Measurements from ENCODE around the gene HES2. TPM values are rescaled to one million over a fixed set of nuclear protein-coding genes. Genes with fewer than 3 reads are reported as not detected.
A peak's percentile ranks its signal among the peaks of the same experiment; 100 is the strongest.
"Not testable (repeated sequence)": the region's sequence is repeated elsewhere in the genome, so short reads cannot be mapped to it uniquely, and the experiment has no call there.

The HES2 gene
- total RNA-seq, 1 experiment from 2014 or later, result 2.0 TPM

DNA sequence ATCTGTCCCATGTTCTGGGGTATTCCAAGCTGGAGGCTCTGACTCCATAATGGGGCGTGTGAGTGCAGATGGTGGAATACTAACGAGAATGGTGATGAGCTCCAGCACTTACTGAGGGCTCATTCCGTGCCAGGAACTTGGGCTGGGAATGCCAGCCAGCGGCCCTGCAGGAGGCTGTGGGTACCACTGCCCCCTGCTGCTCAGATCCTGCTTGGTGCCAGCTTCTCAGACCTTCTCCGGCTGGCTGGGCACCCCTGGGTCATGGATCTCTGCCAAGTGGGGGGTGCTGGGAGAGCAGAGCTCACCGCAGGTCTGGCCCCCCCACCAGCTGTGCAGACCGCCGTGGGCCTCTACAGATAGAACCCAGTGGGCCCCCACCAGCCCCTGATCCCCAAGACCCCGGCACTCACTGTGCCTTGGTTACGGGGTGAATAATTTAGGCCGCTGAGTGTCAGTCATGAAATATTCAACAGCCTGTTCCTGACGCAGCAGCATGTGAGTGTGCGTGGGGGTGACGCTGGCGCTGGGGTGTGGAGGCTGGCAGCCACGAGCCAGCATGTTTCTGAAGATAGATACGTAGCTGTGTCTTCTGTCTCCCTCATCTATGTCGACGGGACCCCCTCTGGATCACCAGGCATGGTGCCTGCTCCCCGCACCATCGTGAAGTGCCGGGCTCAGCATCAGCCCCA lies 17.4 kb upstream of the HES2 start:
- DNase-seq (ENCODE audit: low spot score), result peak; percentile 62

DNA sequence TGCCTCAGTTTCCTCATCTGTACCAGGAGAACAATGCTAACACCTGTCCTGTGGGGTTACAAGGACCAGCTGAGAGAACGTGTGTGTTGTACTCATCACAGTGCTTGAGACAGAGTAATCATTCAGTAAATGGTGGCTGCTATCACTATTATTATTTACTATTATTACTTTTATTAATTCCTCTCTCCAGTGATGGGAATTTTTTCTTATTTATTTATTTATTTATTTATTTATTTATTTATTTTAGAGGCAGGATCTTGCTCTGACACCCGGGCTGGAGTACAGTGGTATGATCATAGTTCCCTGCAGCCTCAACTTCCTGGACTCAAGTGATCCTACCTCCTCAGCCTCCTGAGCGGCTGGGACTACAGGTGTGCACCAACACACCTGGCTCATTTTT lies 16.6 kb upstream of the HES2 start:
- not testable (repeated sequence) for DNase-seq (ENCODE audit: low spot score)

DNA sequence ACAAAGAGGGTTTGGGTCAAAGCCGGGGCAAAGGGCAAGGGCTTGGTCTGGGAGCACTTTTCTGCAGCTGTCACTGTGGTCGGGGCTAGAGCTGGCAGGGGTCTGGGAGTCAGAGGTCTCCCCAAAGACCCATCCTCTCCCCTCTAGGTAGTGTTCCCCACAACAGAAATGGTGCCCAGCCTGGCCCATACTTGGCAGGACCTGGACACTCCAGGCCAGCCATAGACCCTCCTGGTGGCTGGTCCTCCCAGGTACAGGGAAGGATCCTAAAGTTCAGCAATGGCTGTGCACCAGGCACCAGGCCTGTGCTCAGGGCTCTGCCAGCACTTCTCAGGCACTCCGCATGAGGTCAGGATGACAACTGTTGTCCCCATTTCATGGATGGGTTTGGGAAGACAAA lies 15.8 kb upstream of the HES2 start:
- no peak for DNase-seq (ENCODE audit: low spot score)

DNA sequence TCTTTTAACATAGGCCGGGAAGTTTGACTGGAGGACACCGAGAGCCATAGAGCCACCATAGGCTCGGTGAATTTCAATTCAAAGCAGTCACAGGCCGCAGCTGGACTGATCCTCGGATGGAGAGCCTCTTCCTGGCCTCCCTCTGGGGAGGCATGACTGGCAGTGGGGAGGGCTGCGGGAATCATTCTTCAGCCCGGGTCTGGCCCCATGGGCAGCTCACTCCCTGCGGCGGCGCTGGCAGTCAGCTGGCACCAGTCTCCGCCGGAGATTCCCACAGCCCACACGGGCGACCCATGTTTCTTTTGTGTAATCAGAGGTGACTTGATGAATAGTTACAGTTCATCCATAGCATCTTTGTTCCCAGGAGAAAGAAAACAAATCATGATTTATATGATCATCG lies 15.4 kb upstream of the HES2 start:
- DNase-seq (ENCODE audit: low spot score), result no peak

DNA sequence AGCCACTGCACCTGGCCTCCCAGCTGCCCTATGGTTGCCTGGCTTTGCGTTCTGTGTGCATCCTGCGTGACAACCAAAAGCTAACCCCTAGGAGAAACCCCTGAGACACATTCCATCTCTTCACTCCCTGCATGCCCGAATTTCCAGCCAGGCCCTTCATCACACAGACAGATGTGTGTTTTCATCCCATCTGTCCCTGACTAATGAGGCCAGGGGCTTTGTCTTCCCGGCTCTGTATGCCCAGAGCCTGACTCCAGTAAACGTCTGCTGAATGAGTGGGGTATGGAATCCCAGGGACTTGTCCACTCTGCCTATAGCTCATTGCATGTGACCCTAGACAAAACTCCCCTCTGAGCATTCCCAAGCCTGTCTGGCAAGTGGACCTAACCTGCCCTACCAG lies 14.5 kb upstream of the HES2 start:
- DNase-seq (ENCODE audit: low spot score), result no peak

DNA sequence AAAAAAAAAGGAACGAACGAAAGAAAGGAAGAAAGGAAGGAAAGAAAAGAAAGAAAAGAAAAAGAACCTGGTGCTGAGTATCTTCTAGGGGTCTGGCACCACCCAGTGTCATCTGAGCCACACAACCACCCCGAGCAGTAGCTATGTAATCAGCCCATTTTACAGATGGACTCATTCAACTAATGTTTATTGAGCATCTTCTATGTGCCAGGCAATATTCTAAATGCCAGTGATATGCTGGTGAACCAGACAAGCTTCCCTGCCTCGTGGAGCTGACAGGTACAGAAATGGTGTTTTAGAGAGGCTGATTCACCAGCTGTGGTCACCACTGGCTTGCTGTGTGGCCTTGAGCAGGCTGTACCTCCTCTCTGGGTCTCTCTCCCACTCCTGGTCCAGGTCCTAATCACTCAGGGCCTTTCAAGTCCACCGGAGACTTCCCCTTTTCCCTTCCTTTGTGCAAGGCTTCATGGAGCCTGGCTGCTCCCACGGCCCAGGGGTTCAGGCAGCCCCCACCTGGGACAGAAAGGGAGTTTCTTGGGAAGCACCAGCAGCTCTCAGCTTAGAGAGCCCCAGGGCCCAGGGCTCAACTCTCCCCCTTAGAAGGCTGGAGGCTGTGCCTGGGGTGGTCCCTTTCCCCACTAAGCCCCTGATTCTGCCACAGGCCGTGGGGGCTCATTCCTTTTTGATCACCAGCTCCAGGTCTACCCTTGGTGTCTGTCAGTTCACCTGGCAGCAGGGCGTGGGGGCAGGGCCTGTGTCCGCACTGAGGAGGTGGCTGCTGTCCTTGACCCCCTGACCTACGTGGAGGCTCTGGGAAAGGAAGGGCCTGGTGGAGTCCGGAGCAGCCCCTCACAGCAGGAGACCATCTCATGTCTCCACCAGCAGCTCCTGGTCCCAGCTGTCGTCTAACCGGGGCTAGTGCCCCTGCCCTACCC lies 12.2 kb upstream of the HES2 start:
- not testable (repeated sequence) for DNase-seq (ENCODE audit: low spot score)

DNA sequence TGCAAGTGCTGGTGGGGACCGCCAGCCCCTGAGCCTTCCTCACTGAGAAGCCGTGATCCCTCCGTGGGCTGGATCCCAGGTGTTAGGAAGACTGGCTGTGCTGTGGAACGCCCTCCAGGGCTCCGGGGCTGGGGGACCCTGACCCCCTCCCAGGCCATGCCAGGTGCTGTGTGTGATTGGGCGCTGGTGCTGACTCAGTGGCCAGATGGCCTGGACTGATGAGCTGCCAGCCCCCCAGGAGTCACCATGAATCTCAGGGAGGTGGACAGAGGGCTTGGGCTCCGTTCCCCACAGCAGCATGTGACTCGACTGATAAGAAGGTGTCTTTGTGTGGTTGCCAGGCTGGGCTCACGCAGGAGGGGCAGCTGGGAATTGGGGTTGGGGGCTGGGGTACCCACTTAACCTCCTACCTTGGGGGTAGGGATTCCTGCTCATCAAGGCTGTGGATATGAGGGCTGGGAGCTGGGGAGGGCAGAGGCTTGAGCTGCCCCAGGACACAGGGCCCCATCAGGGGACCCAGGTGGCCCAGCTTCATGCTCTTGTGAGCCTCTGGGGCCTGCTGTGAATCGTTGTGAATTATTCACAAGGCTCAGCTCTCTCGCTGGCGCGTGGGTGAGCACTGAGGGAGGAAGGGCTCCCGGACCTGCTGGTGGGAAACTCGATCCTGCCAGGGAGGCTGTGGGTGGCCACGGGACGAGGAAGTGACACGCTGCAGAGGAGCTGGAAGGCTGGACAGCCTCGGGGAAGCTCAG lies 10.1 kb upstream of the HES2 start:
- not testable (repeated sequence) for DNase-seq (ENCODE audit: low spot score)

DNA sequence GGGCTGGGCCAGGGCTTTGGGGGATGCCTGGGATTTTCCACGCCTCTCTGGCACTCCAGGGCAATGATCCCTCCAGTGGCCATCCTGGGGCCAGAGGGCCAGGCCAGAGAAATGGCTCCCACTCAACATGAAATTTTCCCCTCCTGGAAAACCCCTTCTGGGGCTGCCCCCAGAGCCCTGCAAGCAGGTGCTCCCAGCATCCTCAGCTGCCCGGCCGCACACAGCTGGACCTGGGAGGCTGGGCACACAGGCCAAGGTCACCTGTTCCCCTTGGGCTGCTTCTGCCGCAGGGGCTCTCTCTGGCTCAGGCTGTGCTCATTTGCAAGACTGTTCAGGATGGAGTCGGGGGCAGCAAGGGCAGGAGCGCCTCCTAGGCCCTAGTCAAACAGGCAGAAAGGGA lies 8.7 kb upstream of the HES2 start:
- DNase-seq (ENCODE audit: low spot score), result not testable (repeated sequence)

DNA sequence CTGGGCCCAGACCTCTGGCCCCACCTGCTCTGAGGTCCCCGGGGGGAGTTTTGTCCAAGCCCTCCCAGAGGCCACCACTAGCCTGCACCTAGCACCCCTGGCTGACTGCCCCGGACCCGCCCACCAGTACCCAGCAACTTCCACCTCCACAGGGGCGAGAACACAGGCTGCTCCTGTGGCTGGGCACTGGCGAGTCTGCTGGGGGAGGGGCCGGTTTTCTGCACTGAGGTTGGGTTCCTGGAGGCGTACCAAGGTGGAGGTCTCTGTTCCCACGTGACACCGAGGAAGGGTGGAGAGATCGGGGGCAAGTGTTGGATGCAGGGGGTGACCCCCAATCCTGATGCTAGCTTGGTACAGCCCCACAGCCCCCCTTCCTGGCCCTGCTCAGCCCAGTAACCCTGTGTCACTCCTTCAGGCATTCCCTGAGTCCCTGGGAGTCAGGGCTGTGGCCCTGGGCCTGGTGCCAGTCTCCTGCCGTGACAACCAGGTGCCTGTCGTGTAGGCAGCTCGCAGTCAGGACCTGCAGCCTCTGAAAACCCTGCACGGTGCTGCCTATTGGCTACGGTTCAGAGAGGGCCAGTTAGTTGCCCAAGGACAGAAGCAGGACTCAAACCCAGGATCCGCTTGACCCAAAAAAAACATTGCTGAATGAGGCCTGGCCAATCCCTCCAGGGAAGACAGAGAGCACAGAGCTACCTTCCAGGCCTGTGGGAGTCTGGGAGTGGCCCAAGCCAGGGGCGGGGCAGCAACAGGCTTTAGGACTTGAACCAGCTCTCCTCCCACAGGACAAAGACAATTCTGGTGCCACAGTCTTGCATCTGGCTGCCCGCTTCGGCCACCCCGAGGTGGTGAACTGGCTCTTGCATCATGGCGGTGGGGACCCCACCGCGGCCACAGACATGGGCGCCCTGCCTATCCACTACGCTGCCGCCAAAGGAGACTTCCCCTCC lies 8.0 kb upstream of the HES2 start:
- DNase-seq (ENCODE audit: low spot score), result no peak

DNA sequence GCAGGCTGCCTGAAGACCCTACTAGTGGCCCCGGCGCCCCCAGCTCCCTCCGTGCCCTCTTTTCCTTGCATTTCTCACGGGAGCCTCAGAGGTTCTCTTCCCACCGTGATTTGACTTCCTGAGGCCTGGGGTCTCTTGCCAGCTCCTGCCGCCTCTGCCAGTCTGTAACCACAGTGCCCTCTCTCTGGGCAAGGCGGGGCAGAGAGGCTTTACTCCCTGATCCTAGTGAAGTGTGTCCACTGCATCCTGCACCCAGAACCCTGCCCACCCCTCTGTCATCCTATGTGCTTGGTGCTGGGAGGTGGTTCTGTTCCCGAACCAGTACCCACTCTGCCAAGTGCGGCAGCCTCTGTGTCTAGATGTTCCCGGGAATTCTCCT lies 7.2 kb upstream of the HES2 start:
- no peak for DNase-seq (ENCODE audit: low spot score)

DNA sequence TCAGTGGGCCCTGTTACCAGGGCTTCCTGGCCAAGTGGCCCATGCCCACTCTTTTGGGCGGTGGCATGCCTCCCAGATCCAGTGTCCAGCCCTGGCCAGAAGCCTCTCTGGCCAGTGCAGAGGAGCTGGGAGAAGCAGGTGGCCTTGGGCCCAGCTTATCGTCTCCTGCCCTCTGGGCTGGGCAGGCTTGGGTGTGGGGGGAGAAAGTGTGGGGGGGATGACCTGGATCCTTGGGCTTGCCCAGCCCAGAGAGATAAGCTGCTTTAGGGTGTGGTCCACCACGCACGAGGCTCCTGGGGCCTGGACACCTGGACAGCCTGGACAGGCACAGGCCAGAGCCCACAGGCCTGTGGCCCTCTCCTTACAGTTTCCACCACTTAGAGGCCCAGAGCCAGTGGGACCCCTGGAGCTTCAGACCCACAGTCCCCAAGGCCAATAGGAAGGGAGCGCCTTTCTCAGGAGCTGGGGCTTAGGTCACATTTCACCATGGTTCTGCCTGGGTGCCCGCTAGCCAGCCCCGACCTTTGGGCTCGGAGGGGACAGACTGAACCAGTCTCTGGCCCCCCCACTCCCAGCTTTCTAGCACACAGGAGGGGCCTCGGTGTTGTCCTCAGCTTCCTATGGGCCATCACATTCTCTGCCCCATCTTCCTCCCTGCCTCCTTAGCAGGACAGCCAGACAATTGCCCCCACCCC lies 6.7 kb upstream of the HES2 start:
- DNase-seq (ENCODE audit: low spot score), result no peak

DNA sequence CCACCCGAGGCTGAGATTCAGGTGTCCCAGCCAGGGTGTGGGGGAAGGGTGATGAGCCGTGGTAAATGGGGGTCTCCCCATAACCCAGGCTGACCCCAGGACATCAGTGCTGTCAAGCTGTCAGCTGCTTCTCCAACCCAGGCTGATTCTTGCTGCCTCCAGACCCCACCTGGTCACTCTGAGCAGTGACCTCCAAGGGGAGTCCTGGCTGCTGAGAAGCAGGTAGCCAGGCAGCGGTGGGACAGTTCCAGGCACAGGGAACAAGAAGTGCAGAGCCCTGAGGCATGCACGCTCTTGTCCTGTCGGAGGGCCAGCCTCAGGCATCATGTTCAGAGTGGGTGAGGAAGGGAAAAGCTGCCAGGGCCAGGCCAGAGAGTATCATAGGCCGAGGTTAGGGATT lies 5.9 kb upstream of the HES2 start:
- no peak for DNase-seq (ENCODE audit: low spot score)

DNA sequence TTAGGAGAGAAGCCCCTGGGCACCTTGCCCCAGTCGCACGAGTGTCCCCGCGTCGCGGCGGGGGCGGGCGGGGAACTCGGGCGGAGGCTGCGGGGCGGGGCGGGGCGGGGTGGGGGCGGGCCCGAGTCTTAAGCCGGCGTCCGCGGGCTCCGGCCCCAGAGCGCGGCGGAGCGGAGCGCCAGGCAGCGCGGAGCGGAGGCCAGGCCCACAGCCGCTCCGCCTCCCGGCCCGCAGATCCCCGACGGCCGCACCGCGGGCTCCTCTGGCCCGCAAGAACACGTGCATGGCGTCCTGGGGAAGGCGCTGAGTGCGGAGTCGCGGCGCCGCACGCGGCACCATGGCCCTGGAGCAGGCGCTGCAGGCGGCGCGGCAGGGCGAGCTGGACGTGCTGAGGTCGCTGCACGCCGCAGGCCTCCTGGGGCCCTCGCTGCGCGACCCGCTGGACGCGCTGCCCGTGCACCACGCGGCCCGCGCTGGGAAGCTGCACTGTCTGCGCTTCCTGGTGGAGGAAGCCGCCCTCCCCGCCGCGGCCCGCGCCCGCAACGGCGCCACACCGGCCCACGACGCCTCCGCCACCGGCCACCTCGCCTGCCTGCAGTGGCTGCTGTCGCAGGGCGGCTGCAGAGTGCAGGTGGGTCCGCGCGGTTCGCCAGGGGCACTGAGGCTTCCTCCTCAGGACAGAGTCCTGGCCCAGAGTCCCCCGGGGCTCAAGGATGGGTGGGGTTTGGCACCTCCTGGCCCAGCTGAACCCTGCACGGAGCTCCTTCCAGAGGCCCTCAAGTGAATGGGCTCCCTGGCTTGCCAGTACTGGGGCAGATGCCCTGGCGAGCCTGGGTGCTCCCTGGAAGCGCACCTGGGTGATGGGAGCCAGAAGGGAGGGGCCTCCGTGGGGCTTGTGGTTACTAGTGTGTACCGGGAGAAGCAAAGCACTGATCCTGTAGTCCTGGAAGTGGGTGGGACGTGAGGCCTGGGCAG lies 5.2 kb upstream of the HES2 start, which contains the start of gene ESPN:
ESPN (plus strand) TSS at position 158 of the 975 bp plus-strand sequence; CDS start at position 338, 180 bp downstream.
- no peak for DNase-seq (ENCODE audit: low spot score)

DNA sequence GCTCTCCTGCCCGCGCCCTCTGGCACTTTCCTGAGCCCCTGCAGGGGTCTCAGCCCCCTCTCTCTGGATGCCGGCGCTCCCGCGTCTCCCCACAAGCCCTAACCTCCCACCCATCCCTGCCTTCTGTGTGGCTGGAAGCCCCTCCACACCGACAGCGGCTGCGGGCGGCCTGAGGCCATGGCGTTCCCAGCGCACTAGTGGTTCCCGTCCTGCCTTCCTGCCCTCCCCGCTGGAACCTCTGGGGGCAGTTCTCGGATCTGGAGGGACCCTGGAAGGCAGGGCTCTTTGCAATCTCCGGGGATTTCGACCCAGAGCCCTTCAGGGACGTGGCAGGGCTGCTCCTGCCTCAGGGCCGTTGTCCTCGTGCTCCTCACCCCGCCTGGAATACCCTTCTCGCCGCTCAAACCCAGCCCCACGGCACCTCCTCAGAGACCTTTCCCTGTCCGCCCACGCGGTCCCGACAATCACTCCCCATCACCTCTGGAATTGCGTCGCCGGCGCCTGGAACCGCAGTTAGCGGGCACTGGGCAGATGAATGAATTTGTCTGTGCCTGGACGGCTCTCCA lies 4.4 kb upstream of the HES2 start:
- DNase-seq (ENCODE audit: low spot score), result no peak

DNA sequence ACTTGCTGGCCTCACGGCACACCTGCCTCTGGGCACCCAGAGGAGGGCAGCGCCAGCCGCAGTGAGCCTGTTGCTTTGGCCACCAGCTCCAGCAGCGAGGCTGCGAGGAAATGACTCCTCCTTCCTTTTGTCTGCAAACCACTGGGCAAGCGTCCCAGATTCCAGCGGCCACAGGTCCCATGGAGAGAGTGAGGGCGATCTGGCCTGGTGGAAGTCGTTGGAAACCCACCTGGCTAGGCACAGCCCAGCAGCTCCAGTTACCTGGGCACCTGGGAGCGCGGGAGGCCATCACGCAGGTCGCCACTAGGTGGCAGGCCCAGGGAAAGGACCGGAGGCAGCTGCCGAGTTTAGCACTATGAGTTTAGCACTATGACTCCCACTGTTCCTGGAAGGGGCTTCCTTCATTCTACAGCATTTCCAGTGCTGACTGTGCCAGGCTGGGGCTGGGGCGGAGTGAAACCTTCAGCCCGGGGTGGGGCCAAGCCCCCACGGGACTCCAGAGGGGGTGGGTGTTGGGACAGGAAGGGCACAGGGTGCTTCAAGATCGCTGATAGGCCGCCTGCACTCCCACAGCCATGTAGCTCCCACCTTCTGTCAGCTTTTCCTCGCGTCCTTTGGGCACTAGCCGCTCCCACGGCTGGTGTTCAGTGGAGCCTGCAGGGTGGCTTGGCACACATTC lies 3.7 kb upstream of the HES2 start:
- peak; percentile 70 for DNase-seq (ENCODE audit: low spot score)

DNA sequence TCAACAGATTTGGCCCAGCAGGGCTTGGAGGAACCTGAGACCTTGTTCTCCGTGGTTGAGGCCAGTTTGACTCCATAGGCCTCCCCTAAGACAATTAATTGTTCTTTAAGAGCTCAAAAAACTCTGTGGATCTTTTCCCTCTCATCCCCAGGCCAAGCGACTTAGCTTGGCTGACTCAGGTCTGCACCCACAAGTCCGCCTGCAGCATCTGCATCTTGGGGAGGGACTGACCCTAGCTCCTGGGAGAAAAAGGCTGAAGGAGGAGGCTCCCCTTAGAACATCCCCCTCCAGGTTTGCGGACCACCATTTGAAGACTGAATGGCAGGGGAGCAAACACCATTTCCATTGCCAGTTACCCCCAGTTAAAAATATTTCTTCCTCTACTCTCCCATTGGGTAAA lies 1.5 kb upstream of the HES2 start:
- DNase-seq (ENCODE audit: low spot score), result no peak

DNA sequence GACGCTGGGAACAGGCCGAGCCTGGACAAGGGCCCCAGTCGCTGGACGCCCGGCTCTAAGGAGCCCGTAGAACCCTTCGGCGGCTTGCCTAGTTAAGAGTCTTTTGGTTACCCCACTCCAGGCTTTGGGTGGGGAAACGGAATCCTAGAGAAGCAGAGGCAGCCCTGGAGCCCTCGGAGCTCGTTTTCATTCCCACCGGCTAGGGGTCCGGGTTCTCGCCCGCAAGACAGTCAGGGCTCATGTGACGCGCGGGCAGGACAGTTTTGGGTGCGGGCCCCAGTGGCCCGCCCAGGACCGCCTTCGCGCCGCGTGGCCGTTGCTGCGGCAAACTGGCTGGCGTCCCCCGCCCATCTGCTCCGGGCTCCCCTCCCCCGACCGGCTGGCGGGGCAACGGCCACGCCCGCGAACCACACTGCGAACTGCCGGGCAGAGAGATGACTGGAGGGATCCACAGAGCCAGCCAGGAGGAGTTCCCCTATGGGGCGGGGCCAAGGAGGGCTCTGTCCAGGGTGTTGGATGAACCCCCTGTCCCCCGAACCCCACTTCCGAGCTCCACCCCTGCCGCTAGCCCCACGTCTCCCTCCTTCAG lies 829 bp upstream of the HES2 start:
- DNase-seq (ENCODE audit: low spot score), result no peak

DNA sequence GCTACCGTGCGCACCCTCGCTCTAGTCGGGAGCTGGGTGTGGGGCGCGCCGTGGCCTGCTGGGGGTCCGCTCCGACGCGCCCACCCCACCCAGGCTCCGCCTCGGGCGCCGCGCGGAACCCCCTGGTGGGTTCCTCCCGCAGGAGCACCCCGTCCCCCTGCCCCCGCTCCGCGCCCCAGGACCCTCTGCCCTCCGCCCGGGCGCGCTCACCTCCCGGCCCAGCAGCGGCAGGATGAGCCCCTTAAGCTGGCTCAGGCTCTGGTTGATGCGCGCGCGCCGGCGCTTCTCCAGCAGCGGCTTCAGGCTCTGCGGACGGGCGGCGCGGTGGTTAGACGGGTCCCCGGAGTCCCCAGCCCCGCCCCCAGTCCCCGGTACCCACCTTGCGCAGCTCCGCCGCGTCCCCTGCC lies 319 bp downstream of the HES2 start:
- DNase-seq (ENCODE audit: low spot score), result no peak

Measured in A172 (cell line).